HL-60 (cell line): Measurements from ENCODE around the gene HRH1.

ENCODE experiments used
- DNase-seq, 2 experiments: peaks; one replicate each; pipeline ENCODE4 v3.0.0-alpha.2; 2010 to 2020; ENCODE audit warnings: low read depth in 1 of 2, low spot score in 1 of 2
- H3K27ac ChIP-seq: fragments of 250-450 bp; sonication (Bioruptor Pico); replicated peaks from 2 replicates; pipeline ENCODE4 v1.5.1; 2020; ENCODE audit warnings: mild to moderate bottlenecking, moderate library complexity
- H3K27me3 ChIP-seq: fragments of 250-450 bp; sonication (Bioruptor Pico); 2 replicates; pipeline ENCODE4 v1.5.1; 2021; ENCODE audit warnings: mild to moderate bottlenecking, moderate library complexity; ENCODE audit not compliant: insufficient read depth, poor library complexity, severe bottlenecking
- H3K4me3 ChIP-seq: replicated peaks from 2 replicates; pipeline ENCODE4 v1.5.1; 2011; ENCODE audit warnings: mild to moderate bottlenecking, control low read depth, low read length; ENCODE audit not compliant: insufficient read depth
- GABPA ChIP-seq: IDR thresholded peaks from 2 replicates; pipeline ENCODE4 v1.6.1; 2012; ENCODE audit warnings: low read depth
- POLR2AphosphoS5 ChIP-seq: IDR thresholded peaks from 2 replicates; pipeline ENCODE4 v1.6.1; 2012; ENCODE audit warnings: low read depth
- REST ChIP-seq: IDR thresholded peaks from 2 replicates; pipeline ENCODE4 v1.6.1; 2012; ENCODE audit warnings: low read depth; ENCODE audit not compliant: insufficient replicate concordance
- SPI1 ChIP-seq: IDR thresholded peaks from 2 replicates; pipeline ENCODE4 v1.6.1; 2012; ENCODE audit warnings: low read depth, mild to moderate bottlenecking, borderline replicate concordance
- TF ChIP-seq, protein P1 (sequence below): IDR thresholded peaks from one replicate; pipeline ENCODE4 v1.5.1; 2011; ENCODE audit warnings: low read length, control low read depth, inconsistent platforms; ENCODE audit not compliant: insufficient read depth

Gene HRH1

GRCh38 chr3:11195721-11196332, 41.5 kb downstream of the HRH1 start:
- TF ChIP-seq, protein P1, sequence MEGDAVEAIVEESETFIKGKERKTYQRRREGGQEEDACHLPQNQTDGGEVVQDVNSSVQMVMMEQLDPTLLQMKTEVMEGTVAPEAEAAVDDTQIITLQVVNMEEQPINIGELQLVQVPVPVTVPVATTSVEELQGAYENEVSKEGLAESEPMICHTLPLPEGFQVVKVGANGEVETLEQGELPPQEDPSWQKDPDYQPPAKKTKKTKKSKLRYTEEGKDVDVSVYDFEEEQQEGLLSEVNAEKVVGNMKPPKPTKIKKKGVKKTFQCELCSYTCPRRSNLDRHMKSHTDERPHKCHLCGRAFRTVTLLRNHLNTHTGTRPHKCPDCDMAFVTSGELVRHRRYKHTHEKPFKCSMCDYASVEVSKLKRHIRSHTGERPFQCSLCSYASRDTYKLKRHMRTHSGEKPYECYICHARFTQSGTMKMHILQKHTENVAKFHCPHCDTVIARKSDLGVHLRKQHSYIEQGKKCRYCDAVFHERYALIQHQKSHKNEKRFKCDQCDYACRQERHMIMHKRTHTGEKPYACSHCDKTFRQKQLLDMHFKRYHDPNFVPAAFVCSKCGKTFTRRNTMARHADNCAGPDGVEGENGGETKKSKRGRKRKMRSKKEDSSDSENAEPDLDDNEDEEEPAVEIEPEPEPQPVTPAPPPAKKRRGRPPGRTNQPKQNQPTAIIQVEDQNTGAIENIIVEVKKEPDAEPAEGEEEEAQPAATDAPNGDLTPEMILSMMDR: no peak
- TF ChIP-seq GABPA: no peak
- no peak for TF ChIP-seq SPI1
- TF ChIP-seq POLR2AphosphoS5: no peak
- no peak for TF ChIP-seq REST
- no peak for DNase-seq
- Histone ChIP-seq H3K4me3 (no peak overlapping the region), H3K27me3 (no peaks in the 10 kb centered on the region), H3K27ac (no peak overlapping the region)

DNA sequence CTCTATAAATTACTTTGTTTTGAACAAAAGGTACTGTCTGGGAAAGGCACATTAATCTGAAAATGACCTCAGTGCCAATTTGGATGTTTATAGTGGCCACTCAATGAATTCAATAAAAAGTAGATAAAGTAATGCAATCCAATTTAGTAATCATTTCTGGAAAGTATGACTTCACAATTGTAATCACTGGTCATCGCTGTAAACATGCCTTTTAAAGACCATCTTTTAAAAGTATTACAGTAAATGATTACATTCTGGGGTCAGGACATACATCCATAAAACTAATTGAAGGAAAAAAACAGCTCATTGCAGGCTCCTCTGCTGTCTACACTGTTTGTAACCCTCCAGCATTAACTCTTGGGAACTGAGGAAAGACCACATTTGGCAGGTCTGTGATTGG, 43.2 kb downstream of the HRH1 start:
- DNase-seq: no peak
- H3K27me3 ChIP-seq: no peaks in the 10 kb centered on the region
- TF ChIP-seq, protein P1: no peak
- no peak for TF ChIP-seq SPI1
- no peak for TF ChIP-seq POLR2AphosphoS5
- TF ChIP-seq REST: no peak
- TF ChIP-seq GABPA: no peak
- H3K27ac ChIP-seq: no peak overlapping the region
- no peak overlapping the region for H3K4me3 ChIP-seq

DNA sequence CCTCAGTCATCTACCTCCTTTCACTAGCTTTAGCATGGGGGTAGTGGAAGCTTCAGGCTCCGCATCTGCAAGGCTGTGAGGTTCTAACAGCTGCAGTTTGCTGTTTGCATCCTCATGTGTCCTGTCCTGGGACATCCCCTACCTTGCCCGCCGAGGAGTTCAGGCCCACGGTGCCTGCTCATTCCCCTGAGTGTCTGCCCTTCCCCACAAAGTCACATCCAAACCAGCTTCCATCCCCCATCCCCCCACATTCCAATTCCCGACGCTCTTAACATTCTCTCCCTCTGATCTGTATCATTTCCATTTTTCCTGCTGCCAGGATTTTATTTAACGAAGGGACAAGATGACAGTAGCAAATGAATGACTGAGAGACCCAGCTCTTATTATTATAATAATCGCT, 43.8 kb downstream of the HRH1 start:
- Histone ChIP-seq H3K4me3 (no peak overlapping the region), H3K27me3 (no peaks in the 10 kb centered on the region), H3K27ac (no peak overlapping the region)
- TF ChIP-seq SPI1: no peak
- TF ChIP-seq, protein P1: no peak
- TF ChIP-seq REST: no peak
- TF ChIP-seq GABPA: no peak
- no peak for TF ChIP-seq POLR2AphosphoS5
- no peak for DNase-seq
